SH-SY5Y (cell line): Measurements from ENCODE around the gene UNC5CL.

Source experiments
- GATA2 ChIP-seq: IDR thresholded peaks from 2 replicates; pipeline ENCODE4 v1.6.1; 2011; ENCODE audit warnings: mild to moderate bottlenecking, low read depth, low read length
- GATA3 ChIP-seq: IDR thresholded peaks from 2 replicates; pipeline ENCODE4 v1.6.1; 2011; ENCODE audit warnings: low read depth, mild to moderate bottlenecking, low read length, moderate library complexity

Gene UNC5CL

GRCh38 chr6:41038205-41038604 is 816 bp downstream of the UNC5CL start:
- TF ChIP-seq GATA3 (no peak), GATA2 (no peak)

GRCh38 chr6:41037107-41037900 is 1.7 kb downstream of the UNC5CL start:
- no peak for TF ChIP-seq GATA3
- no peak for TF ChIP-seq GATA2

DNA sequence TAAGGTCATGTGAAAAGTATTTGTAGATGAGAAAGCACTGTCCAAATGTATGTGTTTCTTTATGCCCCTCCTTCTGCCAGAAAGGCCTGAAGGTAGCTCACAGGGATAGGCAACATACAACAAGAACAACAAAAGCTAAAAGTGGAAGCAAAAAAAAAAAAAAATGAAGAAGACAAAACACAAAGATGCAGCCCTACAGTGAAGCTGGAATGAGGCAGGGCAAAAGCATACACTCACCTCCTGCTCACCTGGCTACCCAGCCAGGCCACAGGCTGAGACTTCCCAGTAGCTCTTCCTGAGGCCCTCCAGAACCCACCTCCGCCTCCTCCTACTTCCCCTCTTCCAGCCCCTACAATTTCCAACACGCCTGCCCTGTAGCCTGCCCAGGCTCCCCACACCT is 2.4 kb downstream of the UNC5CL start:
- TF ChIP-seq GATA3: no peak
- no peak for TF ChIP-seq GATA2

GRCh38 chr6:41036186-41036585 is 2.8 kb downstream of the UNC5CL start:
- TF ChIP-seq GATA2: no peak
- no peak for TF ChIP-seq GATA3

GRCh38 chr6:41033776-41034175 is 5.2 kb downstream of the UNC5CL start:
- no peak for TF ChIP-seq GATA2
- TF ChIP-seq GATA3: no peak

- TF ChIP-seq GATA3 (no peak), GATA2 (no peak)
Measured at GRCh38 chr6:41032830-41033229, 6.2 kb downstream of the UNC5CL start.

DNA sequence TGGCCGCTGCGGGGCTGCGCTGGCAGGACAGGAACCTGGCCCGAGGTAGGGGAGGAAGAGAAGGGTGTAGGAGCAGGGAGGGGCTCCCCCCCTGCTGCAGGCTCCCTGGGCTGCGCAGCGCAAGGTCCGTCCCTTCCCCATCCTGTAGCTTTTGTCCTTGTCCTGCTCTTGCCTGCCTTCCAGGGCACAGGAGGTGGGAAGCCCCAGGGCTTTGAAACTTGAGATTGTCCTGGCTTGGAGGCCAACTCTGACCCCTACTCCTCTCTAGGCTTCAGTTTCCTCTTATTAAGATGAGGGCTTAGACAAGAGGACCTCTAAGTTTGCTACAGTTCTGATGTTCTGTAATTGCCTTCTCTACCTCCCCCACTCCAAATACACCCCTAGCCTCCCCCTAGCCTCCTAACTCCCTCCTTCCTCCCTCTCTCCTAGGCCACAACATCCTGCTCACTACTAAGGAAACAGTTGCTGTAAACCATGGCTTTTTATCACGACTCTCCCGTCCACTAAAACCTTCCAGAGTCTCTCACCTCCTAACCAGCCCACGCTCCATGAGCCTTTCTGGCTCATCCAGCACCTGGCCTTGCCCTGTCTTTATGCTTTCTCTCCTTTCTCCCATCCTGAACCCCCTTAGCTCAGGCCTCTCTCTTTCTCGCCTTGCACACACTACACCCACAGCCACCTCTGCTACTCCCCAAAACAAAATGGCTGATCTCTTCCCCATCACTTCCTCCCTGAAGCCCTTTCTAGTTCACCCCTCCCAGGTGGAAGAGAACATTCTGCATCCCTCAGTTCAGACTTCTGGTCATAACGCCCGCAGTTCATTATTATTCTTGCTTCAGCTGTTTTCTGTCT is 10.2 kb downstream of the UNC5CL start:
- TF ChIP-seq GATA3 (no peak), GATA2 (no peak)

GRCh38 chr6:41027799-41028560 is 11.0 kb downstream of the UNC5CL start:
- TF ChIP-seq GATA2 (no peak), GATA3 (no peak)

DNA sequence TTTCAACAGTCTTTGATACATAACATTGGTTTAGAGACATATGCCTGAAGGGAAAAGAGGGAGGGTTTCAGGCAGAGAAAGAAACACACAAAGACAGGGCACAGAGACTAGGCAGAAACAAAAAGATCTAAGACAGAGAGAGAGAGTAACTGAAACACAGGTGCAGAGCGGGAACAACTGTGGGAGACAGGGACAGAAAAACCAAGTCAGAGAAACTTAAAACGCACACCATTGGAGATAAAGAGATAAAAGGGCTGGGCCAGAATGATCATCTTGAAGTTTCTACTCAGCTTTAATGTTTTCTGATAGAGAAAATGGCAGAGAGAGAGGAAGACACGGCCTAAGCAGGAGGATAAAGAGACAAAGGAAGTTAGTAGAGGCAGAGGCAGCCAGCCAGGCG is 11.8 kb downstream of the UNC5CL start:
- no peak for TF ChIP-seq GATA2
- TF ChIP-seq GATA3: no peak

DNA sequence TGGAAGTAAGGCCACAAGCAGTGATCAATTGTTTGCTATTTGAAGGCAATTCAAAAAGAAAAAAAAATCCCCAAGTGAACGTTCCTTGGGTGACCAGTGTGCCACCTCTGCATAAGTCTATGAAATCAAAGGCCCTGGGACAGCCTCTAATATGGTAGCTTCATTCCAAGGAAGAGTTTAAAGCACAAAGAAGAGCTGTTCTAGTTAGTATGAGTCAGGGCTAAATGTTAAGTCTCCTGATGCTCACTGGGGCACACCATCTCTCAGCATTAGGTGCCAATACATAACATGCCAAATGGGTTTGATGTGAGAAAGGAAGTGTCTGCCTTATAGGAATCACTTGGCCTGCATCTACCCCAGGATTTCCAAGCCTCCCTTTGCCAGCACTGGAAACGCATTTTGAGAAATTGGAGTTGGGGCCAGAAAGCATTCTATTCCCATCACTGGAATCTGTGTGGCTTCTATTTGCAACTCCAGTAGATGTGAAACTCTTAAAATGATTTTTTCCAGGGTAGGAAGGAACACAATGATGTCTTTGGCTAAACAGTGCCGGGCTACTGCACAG is 13.0 kb downstream of the UNC5CL start:
- no peak for TF ChIP-seq GATA2
- TF ChIP-seq GATA3: no peak

- TF ChIP-seq GATA3 (peak; percentile 83), GATA2 (peak; percentile 89)
Measured at GRCh38 chr6:41023114-41023513, 15.9 kb downstream of the UNC5CL start.

- TF ChIP-seq GATA2: peak; percentile 81; the same call in 1 of the 2 replicates
- TF ChIP-seq GATA3: peak; percentile 80
Measured at GRCh38 chr6:41022294-41022693, 16.7 kb downstream of the UNC5CL start.

DNA sequence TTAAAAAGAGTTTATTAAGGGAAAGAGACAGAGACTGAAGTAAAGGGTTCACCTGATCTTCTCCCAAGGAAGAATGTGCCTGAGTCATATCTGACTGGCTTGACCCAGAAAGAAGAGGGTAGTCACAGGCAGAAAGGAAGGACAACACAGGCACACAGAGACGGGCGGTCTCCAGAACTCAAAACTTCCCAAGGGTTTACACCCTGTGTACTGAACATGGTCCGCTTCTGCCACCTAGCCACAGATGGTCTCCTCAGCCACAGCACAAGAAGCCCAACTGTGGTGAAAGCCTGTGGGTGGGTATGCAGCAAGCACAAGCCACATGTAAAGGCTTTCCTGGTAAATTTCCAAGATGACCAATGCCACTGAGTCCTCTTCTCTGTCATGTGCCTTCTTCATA is 17.2 kb downstream of the UNC5CL start:
- TF ChIP-seq GATA3 (no peak), GATA2 (no peak)

DNA sequence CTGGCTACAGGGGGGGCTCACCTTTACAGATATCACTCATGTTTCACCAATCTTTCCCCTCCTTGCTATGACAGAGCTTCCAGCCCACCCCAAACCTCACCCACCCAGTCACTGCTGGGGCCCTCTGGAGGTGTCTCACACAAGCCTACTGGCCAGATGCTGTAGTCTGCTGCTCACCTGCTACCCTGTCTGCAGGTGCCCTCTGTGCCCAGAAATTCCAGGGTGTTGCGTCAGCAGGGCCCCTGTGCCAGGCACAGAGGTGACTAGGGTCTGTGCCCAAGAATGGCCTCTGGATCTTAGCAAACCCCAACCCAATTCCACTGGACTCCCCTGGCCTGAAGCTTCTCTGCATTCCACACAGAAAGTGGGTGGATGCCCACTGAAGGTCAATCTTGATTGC is 21.4 kb downstream of the UNC5CL start:
- TF ChIP-seq GATA3 (no peak), GATA2 (no peak)
